GM18867 (cell line): ENCODE measurements around the gene PACSIN2.

ENCODE experiments used
- ATAC-seq: cut with Tn5 transposase; IDR thresholded peaks from one replicate; pipeline ENCODE4 v1.9.1; 2021; ENCODE audit warnings: mild to moderate bottlenecking, moderate library complexity; ENCODE audit not compliant: unreplicated experiment

PACSIN2 gene

DNA sequence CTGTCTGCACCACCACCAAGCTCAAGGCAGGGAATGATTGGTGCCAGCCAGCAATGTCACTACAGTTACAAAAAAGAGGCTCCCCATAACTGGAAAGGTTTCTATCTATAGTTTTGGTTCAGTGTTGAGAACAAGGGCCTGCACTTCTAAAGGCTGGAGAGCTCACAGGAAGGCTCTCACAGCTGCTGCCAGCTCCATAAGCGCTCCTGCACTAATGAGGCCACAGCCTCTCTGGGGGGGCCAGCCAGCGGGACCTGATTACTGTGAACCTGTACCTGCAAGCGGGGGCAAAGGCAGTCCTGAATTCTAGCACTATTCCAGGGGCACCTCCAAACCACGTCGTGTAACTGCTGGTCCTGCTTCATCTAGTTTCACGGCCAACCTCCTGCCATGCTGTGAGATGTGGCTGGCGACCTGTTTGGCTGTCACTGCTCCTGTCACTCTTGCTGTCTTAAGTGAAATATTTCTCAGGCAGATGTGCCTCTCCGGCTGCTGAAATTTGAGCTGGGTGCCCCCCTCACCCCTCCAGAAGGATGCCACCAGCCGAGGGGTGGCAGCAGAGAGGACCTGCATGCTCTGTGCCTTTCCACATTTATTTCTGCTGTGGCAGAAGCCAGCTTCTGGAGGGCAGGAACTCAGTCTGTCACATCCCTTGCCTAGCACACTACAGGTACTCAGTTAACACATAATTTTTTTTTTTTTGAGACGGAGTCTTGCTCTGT, 104.6 kb downstream of the PACSIN2 start:
- no peak for ATAC-seq

DNA sequence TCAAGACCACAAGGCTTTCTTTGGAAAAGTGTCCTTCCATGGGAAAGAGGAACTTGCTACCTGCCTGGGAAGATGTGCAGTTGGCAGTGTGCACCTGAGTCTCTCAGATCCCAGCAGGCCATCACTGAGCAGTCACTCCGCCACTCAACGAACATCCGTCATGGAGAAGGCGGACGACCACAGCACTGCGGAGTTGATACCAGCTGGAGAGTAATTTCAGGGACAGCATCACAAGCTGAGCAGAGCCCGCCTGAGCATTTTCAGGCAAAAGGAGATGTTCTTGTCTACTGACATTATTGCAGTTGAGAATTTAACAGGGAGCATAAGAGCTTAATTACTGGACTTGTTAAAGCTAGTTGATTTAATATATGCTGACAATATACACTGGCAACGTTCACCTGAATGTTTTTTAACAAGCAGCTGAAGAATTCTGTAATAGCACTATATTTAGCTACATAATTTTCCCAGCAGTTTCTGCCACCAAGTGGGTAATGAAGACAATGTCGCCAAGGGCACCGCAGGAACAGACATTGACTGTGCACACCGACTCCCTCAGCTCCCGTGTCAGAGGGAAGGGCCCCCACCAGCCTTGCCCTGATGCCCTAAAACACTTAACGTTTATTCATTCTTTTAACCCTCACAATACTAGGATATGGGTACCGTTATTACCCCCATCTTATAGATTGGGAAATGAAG, 105.4 kb downstream of the PACSIN2 start:
- ATAC-seq = no peak

- no peak for ATAC-seq
These were observed 106.6 kb downstream of the PACSIN2 start for GRCh38 chr22:42908374-42908746.

DNA sequence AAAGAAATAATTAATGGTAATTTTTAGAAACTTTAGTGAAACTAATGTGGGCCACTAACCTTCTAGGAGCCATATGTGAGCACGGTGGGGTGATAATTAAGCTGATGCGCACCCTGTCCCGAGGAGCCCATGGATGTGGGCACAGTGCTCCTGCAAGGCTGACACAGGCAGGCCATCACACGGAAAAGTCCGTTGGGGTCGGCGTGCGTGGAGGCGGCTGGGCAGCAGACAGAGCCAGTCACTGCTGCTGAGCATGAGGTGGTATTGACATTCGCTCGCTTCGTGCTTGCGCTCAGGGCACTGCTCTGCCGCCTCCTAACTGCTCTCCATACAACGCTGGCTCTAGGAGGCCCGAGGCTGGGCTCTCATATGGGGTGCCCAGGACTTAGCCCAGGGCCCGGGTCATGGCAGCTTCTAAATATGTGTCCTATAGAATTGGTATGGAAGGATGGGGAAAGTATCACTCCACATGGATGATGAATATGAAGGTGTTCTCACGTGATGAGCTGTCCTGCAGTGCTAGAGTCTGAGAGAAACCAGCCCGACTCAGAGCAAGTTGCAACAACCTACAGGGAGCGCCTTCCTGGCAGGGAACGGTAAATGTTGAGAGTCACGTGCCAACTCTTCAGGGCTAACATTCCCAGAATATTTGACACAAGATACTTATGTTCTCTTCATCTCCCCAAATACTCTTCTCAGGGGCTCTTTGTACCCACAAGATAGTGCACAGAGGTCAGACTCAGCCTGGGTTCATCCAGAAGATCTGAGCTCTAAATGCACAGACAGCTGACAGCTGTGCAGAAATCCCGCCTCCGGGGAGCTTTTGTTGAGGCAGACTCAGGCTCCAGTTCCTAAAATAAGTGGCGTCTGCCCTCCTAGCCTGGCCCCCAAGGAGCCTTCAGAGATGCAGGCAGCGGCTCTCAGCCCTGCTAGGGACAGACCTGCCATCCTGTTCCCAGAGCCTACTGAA, 107.3 kb downstream of the PACSIN2 start:
- ATAC-seq = no peak

- no peak for ATAC-seq
These were observed 108.2 kb downstream of the PACSIN2 start for GRCh38 chr22:42906605-42907348.

DNA sequence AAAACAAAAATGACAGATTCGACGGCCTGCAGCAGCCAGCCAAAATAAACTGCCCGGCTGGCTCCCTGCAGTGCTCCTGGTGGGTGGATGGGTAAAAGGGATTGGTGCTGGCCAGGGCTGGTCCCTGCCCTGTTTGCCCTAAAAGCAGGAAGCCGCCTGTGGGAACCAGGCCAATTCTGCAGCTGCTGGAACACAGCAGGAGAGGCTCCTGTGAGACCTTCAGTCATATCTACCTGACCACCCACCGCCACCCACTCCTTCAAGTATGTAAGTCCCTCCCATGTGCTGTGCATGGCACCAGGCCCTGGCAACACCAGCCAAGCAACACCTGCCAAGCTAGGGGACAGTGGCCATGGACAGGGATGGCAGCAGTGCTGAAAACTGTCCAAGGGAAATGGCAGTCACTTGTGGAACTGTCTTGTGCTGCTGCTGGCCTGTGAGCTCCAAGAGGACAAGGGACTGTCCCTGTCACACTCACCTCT, 109.2 kb downstream of the PACSIN2 start:
- ATAC-seq = no peak

DNA sequence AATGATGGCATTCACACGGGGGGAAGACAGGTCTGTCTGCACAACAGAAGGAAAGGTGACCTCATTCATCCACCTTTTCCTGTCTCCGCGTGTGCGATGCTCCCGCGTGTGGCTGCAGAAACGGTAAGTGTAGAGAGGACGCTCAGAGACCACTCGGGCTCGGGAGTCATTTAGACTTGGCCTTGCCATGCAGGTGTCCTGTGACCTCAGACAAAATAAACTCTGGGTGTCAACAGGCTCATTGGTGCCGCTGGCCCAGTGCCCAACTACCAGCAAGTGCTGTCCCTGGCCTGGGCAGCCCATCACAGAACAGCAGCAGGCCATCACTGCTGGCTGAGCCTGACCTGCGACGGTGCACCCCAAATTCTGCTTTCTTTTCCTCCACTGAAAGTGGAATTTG, 109.7 kb downstream of the PACSIN2 start:
- ATAC-seq = no peak

GRCh38 chr22:42904050-42904449, 110.9 kb downstream of the PACSIN2 start:
- ATAC-seq = no peak

DNA sequence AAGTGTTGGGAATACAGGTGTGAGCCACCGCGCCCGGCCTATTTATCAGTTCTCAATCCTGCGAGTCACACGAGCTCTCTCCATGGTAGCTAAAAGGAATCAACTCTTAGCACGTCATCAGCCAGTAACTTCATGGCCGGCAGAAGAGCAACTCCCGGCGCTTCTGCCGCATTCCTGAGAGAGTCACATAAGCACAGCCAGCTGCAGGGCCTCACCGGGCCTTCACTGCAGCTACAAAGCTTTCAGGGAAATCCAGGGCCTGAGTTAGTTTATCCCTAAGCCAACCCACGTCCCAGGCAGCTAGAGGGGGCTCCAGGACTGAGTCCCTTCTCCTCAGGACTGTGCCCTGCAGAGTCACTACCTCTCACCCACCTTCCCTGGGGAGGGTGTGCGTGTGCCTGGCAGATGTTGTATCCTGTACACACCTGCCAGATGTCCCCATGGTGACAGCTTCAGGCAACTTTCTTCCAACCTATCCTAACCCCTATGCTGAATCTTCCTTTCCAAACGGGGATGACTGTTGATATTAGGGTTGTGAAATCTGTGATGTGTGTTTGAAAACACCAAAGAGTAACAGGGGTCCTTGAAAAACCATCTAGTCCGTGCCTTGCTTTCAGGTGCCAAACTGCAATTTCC, 112.0 kb downstream of the PACSIN2 start:
- ATAC-seq = no peak

- no peak for ATAC-seq
These were observed 113.0 kb downstream of the PACSIN2 start for GRCh38 chr22:42901790-42902508.

DNA sequence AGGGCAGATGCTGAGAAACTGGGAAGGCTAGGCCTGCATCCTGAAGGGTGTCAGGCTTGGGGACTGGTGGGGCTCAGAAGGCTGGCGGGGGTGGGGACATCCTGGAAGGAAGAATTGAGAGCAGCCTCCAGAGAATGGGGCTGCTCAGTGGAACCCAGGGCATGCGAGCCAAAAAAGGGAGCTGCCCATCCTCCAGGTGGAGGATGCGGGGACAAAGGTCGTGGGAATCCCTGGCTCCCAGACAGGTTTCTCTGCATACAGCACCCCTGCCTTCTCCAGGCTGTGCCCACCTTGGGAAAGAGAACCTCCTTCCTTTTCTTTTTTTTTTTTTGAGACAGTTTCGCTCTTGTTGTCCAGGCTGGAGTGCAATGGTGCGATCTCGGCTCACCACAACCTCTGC, 117.0 kb downstream of the PACSIN2 start:
- ATAC-seq = no peak

- no peak for ATAC-seq
These were observed 119.4 kb downstream of the PACSIN2 start for GRCh38 chr22:42895541-42895981.

DNA sequence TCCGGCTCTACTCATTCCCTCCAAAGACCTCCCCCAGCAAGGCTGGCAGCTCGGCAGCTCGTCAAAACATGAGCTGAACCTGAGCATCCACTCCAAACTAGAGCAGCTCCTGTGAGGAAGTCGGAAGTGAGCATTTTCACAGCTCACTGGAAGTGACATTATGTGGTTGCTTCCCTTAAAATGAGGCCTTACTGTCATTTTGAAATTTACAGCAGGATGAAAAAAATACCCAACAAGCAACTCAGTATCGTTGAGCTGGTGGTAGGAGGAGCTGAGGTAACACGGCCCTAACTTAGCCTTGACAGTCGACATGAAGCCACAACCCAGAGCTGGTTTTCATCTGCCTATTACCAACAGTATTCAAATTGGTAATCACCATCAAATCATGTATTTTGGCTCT, 119.9 kb downstream of the PACSIN2 start:
- no peak for ATAC-seq

DNA sequence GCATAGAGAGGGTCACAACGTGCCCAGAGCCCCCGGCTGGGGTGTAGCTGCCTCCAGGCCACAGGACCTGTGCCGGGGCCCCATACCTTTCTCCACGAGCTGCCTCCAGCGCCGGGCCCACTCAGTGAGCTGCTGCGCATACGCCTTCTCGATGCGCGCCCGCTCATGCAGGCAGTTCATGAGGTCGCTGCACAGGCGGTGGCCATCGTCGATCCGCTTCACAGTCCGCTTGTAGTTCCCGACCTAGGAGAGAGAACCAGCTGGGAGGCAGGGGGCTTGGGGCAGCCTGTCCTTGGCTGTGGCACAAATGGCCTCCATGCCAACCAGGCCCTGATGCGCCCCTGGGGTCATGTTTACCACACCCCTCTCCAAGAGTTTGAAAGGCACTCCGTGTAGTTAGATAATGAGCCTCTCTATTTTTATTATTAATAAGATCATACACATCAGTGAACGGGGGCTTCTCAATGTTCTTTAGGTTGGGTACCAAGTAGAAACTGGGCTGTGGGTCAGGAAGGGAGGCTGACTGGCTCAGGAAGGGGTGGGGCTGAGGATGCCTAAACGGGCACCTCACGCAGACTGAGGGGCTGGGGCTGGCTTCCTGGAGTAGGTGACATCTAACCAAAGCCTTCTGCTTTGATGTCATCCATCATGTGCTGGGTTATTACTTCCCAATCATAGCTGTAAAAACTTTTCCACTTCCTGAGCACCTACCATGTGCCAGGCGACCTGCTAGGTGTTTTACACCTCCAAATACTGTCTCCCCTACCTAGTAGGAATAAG, 121.4 kb downstream of the PACSIN2 start:
- no peak for ATAC-seq

DNA sequence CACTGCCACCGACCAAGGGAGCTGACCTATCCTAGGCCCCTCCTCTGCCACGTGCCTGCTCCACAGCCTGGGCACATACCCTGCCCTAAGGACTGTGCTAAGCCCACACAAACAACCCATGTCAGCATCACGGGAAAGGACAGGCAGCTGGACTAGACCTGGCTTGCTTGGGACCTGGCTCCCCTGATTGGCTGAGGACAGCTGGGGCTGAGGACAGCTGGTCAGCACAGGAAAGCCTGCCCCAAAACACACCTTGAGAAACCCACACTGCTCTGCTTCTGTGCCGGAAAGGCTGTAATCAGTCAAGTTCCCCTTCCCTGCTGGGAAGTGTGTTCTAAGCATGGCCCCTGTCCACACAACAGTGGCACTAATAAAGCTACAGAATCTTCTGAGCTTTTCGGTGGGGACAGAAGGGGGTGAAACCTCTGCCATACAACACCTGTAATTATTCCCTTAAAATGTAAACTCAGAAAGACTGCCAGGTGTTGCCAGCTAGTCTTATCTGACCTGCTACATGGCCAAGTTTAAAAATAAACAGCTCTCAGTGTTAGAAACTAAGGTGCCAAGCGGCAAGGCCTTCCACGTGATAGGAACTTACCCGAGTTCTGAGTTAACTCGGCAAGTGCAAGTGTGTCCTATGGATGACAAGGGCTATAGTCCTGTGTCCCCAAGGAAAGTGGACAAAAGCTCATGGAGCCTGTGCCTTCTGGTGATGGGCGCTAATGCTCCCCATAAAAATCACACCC, 122.2 kb downstream of the PACSIN2 start:
- ATAC-seq = no peak

GRCh38 chr22:42892156-42892555, 122.8 kb downstream of the PACSIN2 start:
- ATAC-seq = no peak

GRCh38 chr22:42891696-42892095, 123.3 kb downstream of the PACSIN2 start:
- no peak for ATAC-seq

- ATAC-seq = no peak
These were observed 123.9 kb downstream of the PACSIN2 start for GRCh38 chr22:42891008-42891407.
